Neural cell (in vitro differentiated cells): ENCODE results near the gene CD300C. TPM values are rescaled to one million over a fixed set of nuclear protein-coding genes. Genes with fewer than 3 reads are reported as not detected.

Source experiments
- H2AFZ ChIP-seq: fragments of 200-600, 300-800 bp; sonication (generic), shearing (Covaris generic); 2 replicates; pipeline ENCODE4 v1.6.0; 2014; ENCODE audit warnings: low read depth, mild to moderate bottlenecking, antibody characterized with exemption, low read length, moderate library complexity
- H3F3A ChIP-seq: fragments of 200-600 bp; shearing (Covaris generic); 2 replicates; pipeline ENCODE4 v1.6.1; 2016; ENCODE audit warnings: mild to moderate bottlenecking, moderate library complexity, mixed read lengths, antibody characterized with exemption, low read length; ENCODE audit not compliant: insufficient read depth, poor library complexity, severe bottlenecking
- H3K27ac ChIP-seq: fragments of 200-600, 300-800 bp; sonication (generic), shearing (Covaris generic); 2 replicates; pipeline ENCODE4 v1.5.1; 2014; ENCODE audit warnings: mild to moderate bottlenecking, low read length, moderate library complexity
- H3K27me3 ChIP-seq: fragments of 300-800, 200-600 bp; sonication (generic), shearing (Covaris generic); 2 replicates; pipeline ENCODE4 v1.6.0; 2014; ENCODE audit warnings: mild to moderate bottlenecking, low read depth, low read length, moderate library complexity; ENCODE audit not compliant: insufficient read depth
- H3K36me3 ChIP-seq: fragments of 300-800, 200-600 bp; sonication (generic), shearing (Covaris generic); 2 replicates; pipeline ENCODE4 v1.5.1; 2014; ENCODE audit warnings: mild to moderate bottlenecking, antibody characterized with exemption, low read length, moderate library complexity; ENCODE audit not compliant: insufficient read depth
- H3K4me2 ChIP-seq: fragments of 300-800, 200-600 bp; sonication (generic), shearing (Covaris generic); 2 replicates; pipeline ENCODE4 v1.6.0; 2014; ENCODE audit warnings: mild to moderate bottlenecking, low read length
- H3K4me3 ChIP-seq: fragments of 300-800, 200-600 bp; sonication (generic), shearing (Covaris generic); 2 replicates; pipeline ENCODE4 v1.5.1; 2014; ENCODE audit warnings: mild to moderate bottlenecking, low read length, moderate library complexity
- H3K79me2 ChIP-seq: fragments of 200-600 bp; shearing (Covaris generic); replicated peaks from 2 replicates; pipeline ENCODE4 v1.6.0; 2014; ENCODE audit warnings: mild to moderate bottlenecking, low read length, moderate library complexity; ENCODE audit not compliant: insufficient read depth
- H3K9ac ChIP-seq: fragments of 300-800, 200-600 bp; sonication (generic), shearing (Covaris generic); 2 replicates; pipeline ENCODE4 v1.6.1; 2016; ENCODE audit warnings: mild to moderate bottlenecking, low read length, mixed read lengths
- H3K9me2 ChIP-seq: fragments of 200-600 bp; shearing (Covaris generic); 2 replicates; pipeline ENCODE4 v1.6.1; 2016; ENCODE audit warnings: mild to moderate bottlenecking, low read length, mixed read lengths; ENCODE audit not compliant: insufficient read depth
- H3K9me3 ChIP-seq: fragments of 200-600, 300-800 bp; sonication (generic), shearing (Covaris generic); 2 replicates; pipeline ENCODE4 v1.6.1; 2016; ENCODE audit warnings: mild to moderate bottlenecking, mixed run types, low read length, moderate library complexity, mixed read lengths
- H4K20me1 ChIP-seq: fragments of 200-600 bp; shearing (Covaris generic); 2 replicates; pipeline ENCODE4 v1.6.1; 2016; ENCODE audit warnings: mild to moderate bottlenecking, mixed run types; ENCODE audit not compliant: insufficient read depth
- CTCF ChIP-seq: fragments of 450-650 bp; IDR thresholded peaks from 2 replicates; pipeline ENCODE4 v1.5.1; 2014; ENCODE audit warnings: antibody characterized with exemption, mild to moderate bottlenecking, moderate library complexity; ENCODE audit not compliant: poor library complexity, severe bottlenecking
- EP300 ChIP-seq: fragments of 450-650 bp; conservative IDR thresholded peaks from 2 replicates; pipeline ENCODE4 v1.6.1; 2014; ENCODE audit warnings: antibody characterized with exemption, mild to moderate bottlenecking, moderate library complexity; ENCODE audit not compliant: poor library complexity, severe bottlenecking
- EZH2 ChIP-seq: fragments of 200-600, 300-800 bp; shearing (Covaris generic), sonication (generic); IDR thresholded peaks from 2 replicates; pipeline ENCODE4 v1.6.1; 2014; ENCODE audit warnings: antibody characterized with exemption, low read length, borderline replicate concordance, mild to moderate bottlenecking; ENCODE audit not compliant: insufficient read depth, poor library complexity, severe bottlenecking
- MXI1 ChIP-seq: fragments of 450-650 bp; conservative IDR thresholded peaks from 2 replicates; pipeline ENCODE4 v1.6.1; 2014; ENCODE audit warnings: antibody characterized with exemption, mild to moderate bottlenecking; ENCODE audit not compliant: poor library complexity, severe bottlenecking
- POLR2AphosphoS5 ChIP-seq: IDR thresholded peaks from 2 replicates; pipeline ENCODE4 v1.6.1; 2012
- RAD21 ChIP-seq: fragments of 450-650 bp; conservative IDR thresholded peaks from 2 replicates; pipeline ENCODE4 v1.6.1; 2014; ENCODE audit warnings: antibody characterized with exemption, mild to moderate bottlenecking, moderate library complexity
- REST ChIP-seq: IDR thresholded peaks from 2 replicates; pipeline ENCODE4 v1.6.1; 2012; ENCODE audit warnings: borderline replicate concordance
- SMC3 ChIP-seq: fragments of 450-650 bp; conservative IDR thresholded peaks from 2 replicates; pipeline ENCODE4 v1.6.1; 2014; ENCODE audit warnings: antibody characterized with exemption, mild to moderate bottlenecking, moderate library complexity; ENCODE audit not compliant: poor library complexity
- TAF1 ChIP-seq: IDR thresholded peaks from 2 replicates; pipeline ENCODE4 v1.6.1; 2012; ENCODE audit warnings: low read depth
- polyA plus RNA-seq: library from polyadenylated mRNA; depleted of rRNA; stranded (reverse); fragments of >200 nt; gene quantifications from 2 replicates; pipeline ENCODE4 v1.2.3, GENCODE V29; 2014

CD300C gene
- polyA plus RNA-seq, 1 donor from 2014 or later, result not detected

GRCh38 chr17:74522381-74523105 lies 23.4 kb downstream of the CD300C start:
- Histone ChIP-seq H3K27ac (no peak overlapping the region), H3K79me2 (no peaks in the 10 kb centered on the region), H2AFZ (no peak overlapping the region), H3F3A (no peaks in the 10 kb centered on the region), H3K27me3 (no peaks in the 10 kb centered on the region), H3K36me3 (no peaks in the 10 kb centered on the region), H3K4me3 (no peak overlapping the region), H4K20me1 (no peaks in the 10 kb centered on the region), H3K4me2 (no peak overlapping the region), H3K9me2 (no peaks in the 10 kb centered on the region), H3K9ac (no peak overlapping the region), H3K9me3 (no peaks in the 10 kb centered on the region)
- TF ChIP-seq SMC3 (no peak), EP300 (no peak), TAF1 (no peak), CTCF (no peak), MXI1 (no peak), EZH2 (no peak), POLR2AphosphoS5 (no peak), REST (no peak), RAD21 (no peak)

GRCh38 chr17:74521701-74522201 lies 24.2 kb downstream of the CD300C start:
- no peak overlapping the region for H3K4me2 ChIP-seq
- no peak for TF ChIP-seq EP300
- TF ChIP-seq POLR2AphosphoS5, result no peak
- no peak for TF ChIP-seq CTCF
- no peak for TF ChIP-seq RAD21
- TF ChIP-seq SMC3, result no peak
- no peak for TF ChIP-seq MXI1
- no peak for TF ChIP-seq REST
- H3K27me3 ChIP-seq, result no peaks in the 10 kb centered on the region
- no peaks in the 10 kb centered on the region for H3K9me2 ChIP-seq
- H3K79me2 ChIP-seq, result no peaks in the 10 kb centered on the region
- H3F3A ChIP-seq, result no peaks in the 10 kb centered on the region
- H2AFZ ChIP-seq, result no peak overlapping the region
- no peaks in the 10 kb centered on the region for H3K36me3 ChIP-seq
- no peaks in the 10 kb centered on the region for H3K9me3 ChIP-seq
- H3K4me3 ChIP-seq, result no peak overlapping the region
- H4K20me1 ChIP-seq, result no peaks in the 10 kb centered on the region
- no peak overlapping the region for H3K27ac ChIP-seq
- H3K9ac ChIP-seq, result no peak overlapping the region
